ENCODE results near the gene ADAM20.
"Not testable (repeated sequence)": the region's sequence is repeated elsewhere in the genome, so short reads cannot be mapped to it uniquely, and the experiment has no call there.

GRCh38 chr14:70475459-70475858 lies 59.3 kb downstream of the ADAM20 start:
- TF ChIP-seq ZFP30 (CRISPR knock-in tag; IDR thresholded peaks at IDR 0.05); CREB5 (CRISPR knock-in tag; IDR thresholded peaks at IDR 0.05; ENCODE audit: low read depth): not testable (repeated sequence)

Measured in SK-N-SH treated with all-trans-retinoic acid at 6 μM for 48 hours (cell line).